ENCODE results near the gene MREG.
"Not testable (repeated sequence)": the region's sequence is repeated elsewhere in the genome, so short reads cannot be mapped to it uniquely, and the experiment has no call there.

The MREG gene

GRCh38 chr2:215967590-215968378 lies 45.6 kb downstream of the MREG start:
- DNase-seq (ENCODE audit: low spot score) = no peak
- TF ChIP-seq CTCF (IDR thresholded peaks at IDR 0.05; ENCODE audit: extremely low read depth, missing control alignments) = no peak

- DNase-seq (ENCODE audit: low spot score) = no peak
These were observed 46.4 kb downstream of the MREG start for GRCh38 chr2:215966951-215967350.

GRCh38 chr2:215966274-215966673 lies 47.1 kb downstream of the MREG start:
- no peak for TF ChIP-seq CTCF (IDR thresholded peaks at IDR 0.05; ENCODE audit: extremely low read depth, missing control alignments)
- no peak for DNase-seq (ENCODE audit: low spot score)

More at GRCh38 chr2:215966951-215967350, 46.4 kb downstream of the MREG start:
- TF ChIP-seq CTCF (IDR thresholded peaks at IDR 0.05; ENCODE audit: extremely low read depth, missing control alignments) = no peak

GRCh38 chr2:215965532-215966165 lies 47.7 kb downstream of the MREG start:
- DNase-seq (ENCODE audit: low spot score) = no peak
- no peak for TF ChIP-seq CTCF (IDR thresholded peaks at IDR 0.05; ENCODE audit: extremely low read depth, missing control alignments)

GRCh38 chr2:215961981-215962380 lies 51.4 kb downstream of the MREG start:
- no peak for DNase-seq (ENCODE audit: low spot score)

GRCh38 chr2:215958257-215958656 lies 55.1 kb downstream of the MREG start:
- no peak for DNase-seq (ENCODE audit: low spot score)
- TF ChIP-seq CTCF (IDR thresholded peaks at IDR 0.05; ENCODE audit: extremely low read depth, missing control alignments) = no peak

More at GRCh38 chr2:215961981-215962380, 51.4 kb downstream of the MREG start:
- no peak for TF ChIP-seq CTCF (IDR thresholded peaks at IDR 0.05; ENCODE audit: extremely low read depth, missing control alignments)

GRCh38 chr2:215957354-215958122 lies 55.8 kb downstream of the MREG start:
- DNase-seq (ENCODE audit: low spot score) = not testable (repeated sequence)
